Muscle layer of duodenum (tissue), 2 donors: ENCODE data around the gene FUT6.

Source experiments
- H3K27ac ChIP-seq: one replicate; pipeline ENCODE4 v1.7.0; 2013; ENCODE audit warnings: mild to moderate bottlenecking, low read length
- H3K27me3 ChIP-seq: one replicate; pipeline ENCODE4 v1.7.0; 2013; ENCODE audit warnings: low read depth, mild to moderate bottlenecking, control low read depth, low read length
- H3K36me3 ChIP-seq, 2 donors: one replicate each; pipeline ENCODE4 v1.7.0; 2013; ENCODE audit warnings: low read length in 2 of 2, control low read depth in 1 of 2, mild to moderate bottlenecking in 1 of 2; ENCODE audit not compliant: insufficient read depth in 2 of 2, control insufficient read depth in 1 of 2
- H3K4me1 ChIP-seq, 2 donors: one replicate each; pipeline ENCODE4 v1.7.0; 2013; ENCODE audit warnings: low read length in 2 of 2, mild to moderate bottlenecking in 2 of 2, control low read depth in 1 of 2, moderate library complexity in 1 of 2; ENCODE audit not compliant: insufficient read depth in 2 of 2, control insufficient read depth in 1 of 2
- H3K4me3 ChIP-seq, 2 donors: one replicate each; pipeline ENCODE4 v1.7.0; 2013; ENCODE audit warnings: low read length in 2 of 2, low read depth in 1 of 2, mild to moderate bottlenecking in 1 of 2
- H3K9me3 ChIP-seq, 2 donors: one replicate each; pipeline ENCODE4 v1.7.0; 2013; ENCODE audit warnings: low read length in 2 of 2, control low read depth in 1 of 2, mild to moderate bottlenecking in 1 of 2; ENCODE audit not compliant: control insufficient read depth in 1 of 2
- donor health status: healthy.

The FUT6 gene

DNA sequence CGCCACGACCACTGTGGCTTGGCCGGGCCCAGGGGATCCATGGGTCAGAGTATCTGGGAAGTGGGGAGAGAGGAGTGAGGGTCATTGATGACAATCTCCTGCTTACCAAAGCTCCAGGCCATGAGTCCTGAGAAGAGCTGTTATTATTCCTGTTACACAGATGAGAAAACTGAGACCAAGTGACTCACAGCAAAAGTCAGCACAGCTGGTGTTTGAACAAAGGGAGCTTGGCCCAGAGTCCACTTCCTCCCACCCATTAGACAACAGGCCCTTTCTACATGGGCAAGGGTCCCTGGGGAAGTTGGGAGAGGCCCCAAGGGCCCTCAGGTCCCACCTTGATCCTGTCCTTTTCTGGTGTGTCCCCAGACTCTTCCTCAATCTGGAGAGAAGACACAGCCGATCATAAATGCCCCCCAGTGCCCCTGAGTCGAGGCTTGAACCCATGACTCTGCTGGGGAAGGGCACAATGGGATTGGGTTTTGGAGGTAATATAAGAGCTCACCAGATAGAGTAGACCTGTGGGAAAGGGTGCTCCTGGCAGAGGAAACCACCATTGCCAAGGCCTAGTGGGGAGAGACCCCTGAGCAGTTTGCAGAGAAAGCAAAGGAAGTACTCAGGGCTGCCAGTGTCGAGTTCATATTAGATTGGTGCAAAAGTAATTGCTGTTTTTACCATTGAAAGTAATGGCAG lies 6.8 kb downstream of the FUT6 start:
- peaks cover 0 to 8% of the 10 kb centered on the region in 2 donors for H3K4me1 ChIP-seq
- no peaks in the 10 kb centered on the region for H3K27me3 ChIP-seq
- H3K4me3 ChIP-seq: no peak overlapping the region

GRCh38 chr19:5832061-5832460 lies 7.4 kb downstream of the FUT6 start:
- Histone ChIP-seq H3K27ac (no peak overlapping the region), H3K9me3 (no peaks in the 10 kb centered on the region), H3K4me3 (no peak overlapping the region), H3K4me1 (peaks cover 0 to 11% of the 10 kb centered on the region in 2 donors), H3K27me3 (no peaks in the 10 kb centered on the region), H3K36me3 (no peaks in the 10 kb centered on the region)

More for the DNA sequence above, 6.8 kb downstream of the FUT6 start:
- Histone ChIP-seq H3K9me3 (no peaks in the 10 kb centered on the region), H3K27ac (no peak overlapping the region), H3K36me3 (no peaks in the 10 kb centered on the region)

DNA sequence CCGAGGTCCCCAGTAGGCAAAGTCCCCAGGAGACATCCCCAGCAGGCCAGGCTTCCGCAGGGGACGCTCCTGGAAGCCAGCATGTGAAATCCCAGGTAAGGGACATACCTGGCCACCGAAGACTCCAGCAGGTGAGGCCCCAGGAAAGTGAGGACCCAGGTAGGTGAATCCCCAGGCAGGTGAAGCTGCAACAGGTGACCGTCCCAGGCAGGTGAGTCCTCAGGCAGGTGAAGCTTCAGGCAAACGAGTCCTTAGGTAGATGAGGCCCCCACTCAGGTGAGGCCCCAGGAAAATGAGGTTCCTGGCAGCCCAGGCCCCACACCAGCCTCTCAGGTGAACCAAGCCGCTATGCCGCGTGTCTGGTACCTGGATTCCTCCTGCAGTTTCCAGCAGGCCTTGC lies 8.3 kb downstream of the FUT6 start:
- Histone ChIP-seq H3K27me3 (no peaks in the 10 kb centered on the region), H3K27ac (no peak overlapping the region), H3K9me3 (no peaks in the 10 kb centered on the region), H3K4me1 (peaks cover 0 to 19% of the 10 kb centered on the region in 2 donors), H3K4me3 (no peak overlapping the region), H3K36me3 (no peaks in the 10 kb centered on the region)

DNA sequence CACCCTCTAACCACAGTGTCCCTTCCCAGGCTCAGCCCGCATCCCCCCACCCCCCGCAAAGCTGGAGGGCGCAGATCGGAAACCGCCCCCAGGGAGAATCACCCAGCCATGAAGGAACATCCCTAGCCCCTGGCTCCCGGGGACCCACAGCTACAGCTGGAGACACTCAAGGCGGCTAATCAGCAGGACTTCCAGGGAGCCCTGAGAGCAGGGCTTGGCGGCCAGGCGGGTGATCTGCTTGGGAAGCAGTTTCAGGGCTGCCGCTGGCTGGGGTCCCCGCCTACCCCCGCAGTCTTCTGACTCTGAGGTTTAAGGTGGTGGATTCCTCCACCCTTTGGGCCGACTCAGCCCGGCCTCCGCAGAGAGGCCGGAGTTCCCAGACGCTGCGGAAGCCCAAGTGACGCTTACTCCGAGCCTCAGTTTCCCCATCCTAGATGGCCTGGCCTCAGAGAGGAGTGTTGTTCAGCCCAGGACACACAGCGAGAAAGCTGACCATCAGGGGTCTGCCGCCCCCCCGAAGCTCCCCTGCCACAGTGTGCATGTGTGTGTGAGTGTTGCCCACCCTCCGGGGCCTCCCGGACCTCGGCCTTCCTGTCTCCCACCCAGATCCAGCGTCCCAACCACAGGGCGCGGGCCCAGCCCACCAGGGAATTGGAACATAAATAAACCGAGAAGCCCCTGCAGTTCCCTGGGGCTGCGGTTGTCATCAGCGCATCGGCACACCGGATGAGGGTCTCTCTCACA lies 9.8 kb downstream of the FUT6 start:
- Histone ChIP-seq H3K27me3 (no peaks in the 10 kb centered on the region), H3K9me3 (no peaks in the 10 kb centered on the region), H3K36me3 (no peaks in the 10 kb centered on the region), H3K27ac (no peak overlapping the region), H3K4me1 (peaks cover 0 to 20% of the 10 kb centered on the region in 2 donors), H3K4me3 (peak overlapping the region in 1 of 2 donors; percentile 34)

- Histone ChIP-seq H3K9me3 (no peaks in the 10 kb centered on the region), H3K27me3 (no peaks in the 10 kb centered on the region), H3K27ac (peak overlapping the region; percentile 90), H3K4me1 (peaks cover 0 to 20% of the 10 kb centered on the region in 2 donors), H3K4me3 (peak overlapping the region; percentile 61 to 66), H3K36me3 (no peaks in the 10 kb centered on the region)
Measured at GRCh38 chr19:5828661-5829566, 10.6 kb downstream of the FUT6 start.

- peak overlapping the region; percentile 90 for H3K27ac ChIP-seq
Measured at GRCh38 chr19:5827891-5828660, 11.4 kb downstream of the FUT6 start.

GRCh38 chr19:5827342-5827890 lies 12.1 kb downstream of the FUT6 start:
- Histone ChIP-seq H3K4me1 (peaks cover 0 to 23% of the 10 kb centered on the region in 2 donors), H3K9me3 (no peaks in the 10 kb centered on the region), H3K36me3 (no peaks in the 10 kb centered on the region), H3K27ac (peak overlapping the region; percentile 31), H3K4me3 (peak overlapping the region in 1 of 2 donors; percentile 66), H3K27me3 (no peaks in the 10 kb centered on the region)

More at GRCh38 chr19:5827891-5828660, 11.4 kb downstream of the FUT6 start:
- Histone ChIP-seq H3K4me1 (peaks cover 0 to 20% of the 10 kb centered on the region in 2 donors), H3K9me3 (no peaks in the 10 kb centered on the region), H3K36me3 (no peaks in the 10 kb centered on the region), H3K4me3 (peak overlapping the region; percentile 61 to 66), H3K27me3 (no peaks in the 10 kb centered on the region)

DNA sequence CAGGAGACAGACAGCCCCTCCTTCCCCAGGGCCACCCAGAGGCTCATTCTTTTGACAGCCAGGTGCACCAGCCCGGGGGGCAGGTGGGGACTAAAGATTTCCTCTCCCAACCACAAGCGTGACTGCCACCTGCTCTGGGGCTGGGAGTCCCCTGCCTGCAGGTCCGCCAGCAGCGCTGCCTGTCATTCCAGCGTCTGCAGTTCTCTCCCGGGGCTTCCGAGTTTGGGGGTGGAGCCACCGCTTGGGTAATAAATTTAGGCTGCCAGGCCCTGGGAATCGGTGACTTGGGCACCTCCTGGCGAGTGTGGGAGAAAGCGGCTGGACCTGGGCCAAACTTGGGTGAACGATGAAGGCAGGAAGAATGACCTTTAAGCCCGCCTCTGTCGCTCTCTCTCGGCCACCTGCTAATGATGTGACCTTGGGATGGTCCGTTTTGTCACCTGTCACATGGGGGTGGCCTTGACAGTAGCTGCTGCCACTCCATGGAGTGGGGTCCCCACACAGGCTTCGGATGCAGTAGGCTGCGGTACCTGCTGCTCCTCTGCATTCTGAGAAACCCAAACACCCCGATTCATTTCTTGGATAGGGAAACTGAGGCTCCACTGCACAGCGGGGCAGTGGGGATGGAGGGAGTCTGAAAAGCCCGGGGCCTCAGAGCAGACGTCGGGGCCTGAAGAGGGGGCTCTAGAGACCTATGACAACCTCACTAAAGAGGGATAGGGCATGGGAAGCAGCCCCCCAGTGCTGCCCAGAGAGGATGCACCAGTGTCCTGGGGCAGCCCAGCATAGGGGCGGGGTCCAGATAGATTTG lies 12.8 kb downstream of the FUT6 start:
- peak overlapping the region in 1 of 2 donors; percentile 66 for H3K4me3 ChIP-seq
- H3K4me1 ChIP-seq: peaks cover 0 to 30% of the 10 kb centered on the region in 2 donors
- H3K27me3 ChIP-seq: no peaks in the 10 kb centered on the region
- no peaks in the 10 kb centered on the region for H3K36me3 ChIP-seq
- no peaks in the 10 kb centered on the region for H3K9me3 ChIP-seq
- peak overlapping the region; percentile 31 for H3K27ac ChIP-seq

DNA sequence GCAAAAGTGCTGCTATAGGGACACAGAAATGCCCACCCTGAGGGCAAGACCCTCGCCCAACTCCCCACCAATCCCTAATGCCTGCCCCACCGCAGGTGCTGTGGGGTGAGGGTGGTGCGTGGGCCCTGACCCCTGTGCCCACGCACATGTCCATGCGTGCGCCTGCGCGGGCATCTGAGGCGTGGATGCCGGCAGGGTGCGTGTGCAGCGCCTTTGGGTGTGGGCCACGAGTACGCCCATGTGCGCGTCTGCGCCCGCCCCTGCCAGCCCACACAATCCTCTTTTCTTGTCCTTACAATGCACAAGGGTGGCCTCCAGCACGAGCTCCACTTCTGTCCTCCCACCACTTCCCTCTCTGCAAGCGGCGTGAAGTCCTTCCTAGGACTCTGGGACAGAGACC lies 14.3 kb downstream of the FUT6 start:
- Histone ChIP-seq H3K27ac (no peak overlapping the region), H3K4me1 (peaks cover 0 to 33% of the 10 kb centered on the region in 2 donors), H3K27me3 (no peaks in the 10 kb centered on the region), H3K9me3 (no peaks in the 10 kb centered on the region), H3K4me3 (no peak overlapping the region), H3K36me3 (no peaks in the 10 kb centered on the region)

DNA sequence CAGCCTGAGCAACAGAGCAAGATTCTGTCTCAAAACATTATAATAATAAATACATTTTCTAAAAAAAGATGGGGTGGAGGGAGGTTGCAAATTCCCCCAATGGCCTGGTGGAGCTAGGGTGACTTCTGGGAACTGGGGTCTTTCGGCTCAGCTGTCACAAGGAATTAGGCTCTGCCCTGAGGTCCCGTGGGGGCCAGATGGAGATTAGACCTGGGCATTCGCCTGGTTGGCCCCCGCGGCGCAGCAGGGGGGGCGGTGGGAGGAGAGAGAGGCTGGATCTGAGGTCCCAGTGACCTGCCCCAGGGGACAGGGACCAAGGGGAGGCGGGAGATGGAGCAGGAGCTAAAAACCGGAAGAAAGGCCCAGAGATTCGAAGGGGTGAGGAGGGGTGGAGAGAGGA lies 14.8 kb downstream of the FUT6 start:
- no peaks in the 10 kb centered on the region for H3K9me3 ChIP-seq
- H3K27me3 ChIP-seq: no peaks in the 10 kb centered on the region
- H3K27ac ChIP-seq: no peak overlapping the region
- no peaks in the 10 kb centered on the region for H3K36me3 ChIP-seq
- no peak overlapping the region for H3K4me3 ChIP-seq
- peaks cover 0 to 29% of the 10 kb centered on the region in 2 donors for H3K4me1 ChIP-seq
